NCI-H1092 treated with DMSO at 0.1 percent for 48 hours (cell line): ENCODE results near the gene ARAF.

ENCODE experiments used
- DNase-seq: peaks from one replicate; lab custom pipeline; 2025; lab: John Stamatoyannopoulos, UW

Gene ARAF

DNA sequence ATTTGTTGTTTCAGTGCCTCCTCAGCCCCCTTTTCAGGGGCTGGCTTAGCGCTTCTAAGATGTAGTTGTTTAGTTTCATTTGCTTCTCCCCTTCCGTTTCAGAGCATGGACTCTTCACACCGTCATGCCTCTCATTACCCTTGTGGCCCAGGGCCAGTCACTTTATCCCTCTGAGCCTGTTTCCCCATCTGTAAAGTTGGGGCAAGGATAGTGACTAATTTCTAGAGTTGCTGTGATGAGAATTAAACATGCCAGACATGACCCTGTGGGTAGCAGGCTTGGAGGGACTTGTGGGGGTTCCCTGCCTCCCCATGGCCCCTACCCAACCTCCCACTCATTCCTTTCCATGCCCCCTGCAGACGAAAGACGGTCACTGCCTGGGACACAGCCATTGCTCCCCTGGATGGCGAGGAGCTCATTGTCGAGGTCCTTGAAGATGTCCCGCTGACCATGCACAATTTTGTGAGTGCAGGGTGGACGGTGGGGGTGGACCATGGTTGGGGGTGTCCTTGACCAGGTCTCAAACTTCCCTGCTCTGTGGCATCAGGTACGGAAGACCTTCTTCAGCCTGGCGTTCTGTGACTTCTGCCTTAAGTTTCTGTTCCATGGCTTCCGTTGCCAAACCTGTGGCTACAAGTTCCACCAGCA lies 3.6 kb downstream of the ARAF start:
- DNase-seq = no peak

DNA sequence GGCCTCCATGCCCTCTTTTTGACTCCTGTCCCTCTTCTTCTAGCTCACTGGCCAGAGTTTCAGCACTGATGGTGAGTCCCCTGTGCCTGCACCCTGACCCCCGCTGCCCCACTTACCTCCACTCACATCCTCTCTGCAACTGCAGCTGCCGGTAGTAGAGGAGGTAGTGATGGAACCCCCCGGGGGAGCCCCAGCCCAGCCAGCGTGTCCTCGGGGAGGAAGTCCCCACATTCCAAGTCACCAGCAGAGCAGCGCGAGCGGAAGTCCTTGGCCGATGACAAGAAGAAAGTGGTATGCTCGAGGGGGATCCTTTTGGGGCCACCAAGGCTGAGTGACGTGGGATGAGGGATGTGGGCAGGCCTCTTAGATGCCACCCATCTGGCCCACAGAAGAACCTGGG lies 5.8 kb downstream of the ARAF start:
- DNase-seq = no peak

DNA sequence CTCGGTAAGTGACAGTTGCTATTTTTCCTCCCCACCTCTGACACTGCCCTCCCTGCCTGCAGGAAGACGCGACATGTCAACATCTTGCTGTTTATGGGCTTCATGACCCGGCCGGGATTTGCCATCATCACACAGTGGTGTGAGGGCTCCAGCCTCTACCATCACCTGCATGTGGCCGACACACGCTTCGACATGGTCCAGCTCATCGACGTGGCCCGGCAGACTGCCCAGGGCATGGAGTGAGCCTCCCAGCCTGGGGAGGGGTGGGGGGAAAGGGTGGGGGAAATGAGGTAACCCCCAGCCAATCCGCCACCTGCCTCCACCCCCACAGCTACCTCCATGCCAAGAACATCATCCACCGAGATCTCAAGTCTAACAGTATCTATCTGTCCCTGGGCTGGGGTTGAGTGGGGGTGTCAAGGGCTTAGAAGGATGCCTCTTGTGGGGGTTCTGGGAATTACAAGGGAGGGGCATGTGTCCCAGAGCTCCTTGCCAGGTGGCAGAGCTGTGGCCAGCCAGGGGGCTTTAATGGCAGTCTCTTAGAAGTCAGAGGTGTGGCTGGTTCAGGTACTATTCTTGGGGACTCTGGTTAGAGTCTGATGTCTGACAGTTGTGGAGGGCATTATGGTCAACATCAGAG lies 7.8 kb downstream of the ARAF start:
- DNase-seq = no peak

DNA sequence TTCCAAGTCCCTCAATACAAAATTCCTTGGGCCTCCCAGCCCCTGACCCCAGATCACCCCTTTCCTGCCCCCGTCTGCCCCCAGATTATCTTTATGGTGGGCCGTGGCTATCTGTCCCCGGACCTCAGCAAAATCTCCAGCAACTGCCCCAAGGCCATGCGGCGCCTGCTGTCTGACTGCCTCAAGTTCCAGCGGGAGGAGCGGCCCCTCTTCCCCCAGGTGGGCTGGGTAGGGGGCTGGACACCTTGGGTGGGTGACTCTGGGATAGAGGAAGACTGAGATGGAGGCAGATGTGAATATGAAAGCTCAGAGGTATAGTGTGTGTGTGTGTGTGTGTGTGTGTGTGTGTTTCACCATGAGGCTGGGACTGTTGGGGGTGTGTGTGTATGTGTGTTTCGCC lies 9.8 kb downstream of the ARAF start:
- DNase-seq = no peak

DNA sequence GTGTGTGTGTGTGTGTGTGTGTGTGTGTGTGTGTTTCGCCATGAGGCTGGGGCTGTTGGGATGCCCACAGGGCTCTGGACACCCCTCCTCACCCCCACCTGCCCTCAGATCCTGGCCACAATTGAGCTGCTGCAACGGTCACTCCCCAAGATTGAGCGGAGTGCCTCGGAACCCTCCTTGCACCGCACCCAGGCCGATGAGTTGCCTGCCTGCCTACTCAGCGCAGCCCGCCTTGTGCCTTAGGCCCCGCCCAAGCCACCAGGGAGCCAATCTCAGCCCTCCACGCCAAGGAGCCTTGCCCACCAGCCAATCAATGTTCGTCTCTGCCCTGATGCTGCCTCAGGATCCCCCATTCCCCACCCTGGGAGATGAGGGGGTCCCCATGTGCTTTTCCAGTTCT lies 10.2 kb downstream of the ARAF start:
- no peak for DNase-seq

DNA sequence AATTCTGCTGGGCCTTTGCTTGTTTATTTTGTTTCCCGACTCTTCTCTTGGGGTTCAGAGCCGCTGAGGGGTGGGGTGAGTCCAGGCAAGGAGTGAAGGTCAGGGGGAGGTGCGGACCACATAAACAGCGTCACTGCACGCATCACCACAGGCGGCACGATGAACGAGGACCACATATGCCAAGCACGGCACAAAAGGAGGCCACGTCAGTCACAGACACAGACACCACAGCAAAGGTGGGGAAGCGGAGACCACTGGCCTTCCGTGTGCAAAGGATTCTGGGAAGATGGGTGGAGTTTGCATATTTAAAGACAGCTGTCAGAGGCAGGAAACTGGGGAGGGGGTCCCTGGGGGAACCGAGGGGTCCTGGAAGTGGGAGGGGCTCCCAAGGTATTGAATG lies 10.9 kb downstream of the ARAF start:
- no peak for DNase-seq

DNA sequence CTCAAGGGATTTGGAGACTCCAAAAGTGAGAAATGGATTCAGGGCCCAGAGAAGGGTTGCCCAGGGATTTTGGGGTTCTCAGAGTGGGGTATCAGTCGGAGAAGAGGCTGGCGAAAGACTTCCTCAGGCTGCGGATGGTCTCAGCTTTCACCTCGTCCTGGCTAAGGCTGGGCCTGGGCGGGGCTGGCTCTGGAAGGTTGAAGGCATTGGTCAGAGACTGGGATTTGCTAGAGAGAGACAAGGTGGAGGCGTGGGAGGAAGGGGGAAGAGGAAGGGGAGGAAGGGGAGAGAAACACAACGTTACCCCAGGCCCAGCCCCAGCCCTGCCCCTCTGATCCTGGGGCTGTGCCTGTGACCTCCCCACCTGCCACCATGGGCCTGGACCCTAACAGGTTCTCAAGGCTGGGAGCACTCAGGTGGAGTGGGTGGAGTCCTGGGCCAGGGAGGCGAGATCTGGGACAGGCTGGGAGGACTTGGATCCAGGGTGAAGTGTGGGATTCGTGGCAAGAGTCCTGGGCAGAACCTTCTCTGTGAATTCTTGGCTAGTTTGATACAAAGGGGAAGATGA lies 11.9 kb downstream of the ARAF start:
- no peak for DNase-seq

DNA sequence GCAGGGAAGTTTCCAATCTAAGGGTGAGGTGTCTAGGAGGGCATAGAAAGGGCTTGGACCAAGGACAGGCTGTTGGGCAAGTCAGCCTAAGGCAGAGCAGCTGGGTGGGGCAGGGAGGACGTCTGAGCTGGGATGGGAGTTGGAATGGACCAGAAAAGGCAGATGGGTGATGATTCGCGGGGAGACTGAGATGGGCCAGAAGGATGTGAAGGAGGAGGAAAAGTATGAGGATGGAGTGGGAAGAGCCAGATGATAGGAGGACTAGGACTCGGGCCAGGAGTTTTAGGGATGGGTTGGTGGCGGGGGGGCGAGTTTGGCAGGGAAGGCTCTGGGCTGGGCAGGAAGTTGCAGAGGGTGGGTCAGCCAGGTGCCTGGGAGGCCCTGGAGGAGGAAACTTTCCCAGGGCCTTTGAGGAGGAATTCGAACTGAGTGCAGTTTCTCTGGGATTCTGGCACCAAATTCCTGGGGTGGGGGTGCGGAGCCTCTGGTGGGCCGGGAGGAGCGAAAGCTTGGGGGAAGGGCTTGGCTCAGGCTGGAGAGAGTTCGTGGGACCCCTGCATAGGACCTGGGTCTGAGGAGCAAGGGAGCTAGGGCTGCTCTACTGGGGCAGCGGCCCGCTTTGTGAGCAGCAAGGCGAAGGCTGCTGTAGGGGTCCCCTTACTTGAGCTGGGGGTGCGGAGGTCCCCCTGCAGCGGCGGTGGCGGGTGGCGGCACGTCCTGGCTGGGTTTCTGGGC lies 12.5 kb downstream of the ARAF start:
- DNase-seq = no peak

DNA sequence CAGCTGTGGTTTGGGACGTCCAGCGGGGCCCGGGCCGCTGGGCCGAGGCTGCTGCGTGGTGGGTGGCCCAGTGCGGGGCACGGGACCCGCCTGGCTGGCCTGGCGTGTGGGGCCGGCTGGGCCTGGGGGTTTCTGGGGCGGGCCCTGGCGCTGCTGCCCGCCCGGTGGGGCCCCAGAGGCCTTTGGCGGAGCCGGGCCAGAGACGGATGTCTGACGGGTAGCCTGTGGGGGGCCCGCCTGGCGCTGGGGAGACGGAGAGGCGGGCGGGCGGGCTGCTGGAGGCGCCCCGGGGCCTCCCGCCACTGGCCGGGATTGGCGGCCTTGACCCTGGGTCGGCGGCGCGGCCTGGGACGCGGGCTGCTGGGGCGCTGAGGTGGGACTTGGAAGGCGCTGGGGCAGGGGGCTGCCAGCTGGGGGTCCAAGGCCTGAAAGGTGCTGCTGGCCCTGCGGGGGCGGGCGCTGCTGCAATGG lies 13.1 kb downstream of the ARAF start:
- DNase-seq = no peak

DNA sequence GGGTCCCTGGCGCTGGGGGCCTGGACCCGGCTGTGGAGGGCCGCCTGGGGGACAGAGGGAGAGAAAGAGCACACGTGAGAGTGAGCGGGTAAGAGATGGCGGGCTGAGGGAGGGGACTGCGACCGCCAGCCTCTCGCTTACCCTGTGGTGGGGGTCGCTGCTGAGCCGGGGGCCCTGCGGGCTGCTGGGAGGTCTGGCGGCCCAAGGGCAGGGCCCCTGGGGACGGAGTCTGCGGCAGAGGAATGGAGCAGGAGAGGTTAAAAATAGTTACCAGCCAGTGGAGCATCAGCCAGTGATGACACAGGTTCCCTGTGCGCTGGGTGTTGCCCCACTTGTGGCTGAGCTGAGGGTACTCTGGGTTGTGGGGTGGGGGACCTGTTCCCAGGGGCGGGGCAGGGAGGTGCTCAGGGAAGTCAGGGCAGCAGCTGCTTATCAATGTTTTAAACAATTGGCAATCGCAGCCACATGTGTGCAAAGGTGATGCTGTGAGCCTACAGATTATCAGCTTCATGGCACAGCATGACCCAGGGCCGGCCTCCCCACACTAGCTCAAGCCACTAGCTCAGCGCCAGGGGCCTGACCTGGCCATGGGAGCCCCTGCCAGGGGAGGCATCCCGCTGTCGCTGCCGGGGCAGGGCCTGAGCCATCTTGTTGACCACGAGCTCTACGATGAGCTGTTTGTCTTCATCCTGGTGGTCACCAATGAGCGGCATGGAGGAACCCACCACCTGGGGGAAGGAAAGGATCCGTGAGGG lies 13.7 kb downstream of the ARAF start:
- no peak for DNase-seq

DNA sequence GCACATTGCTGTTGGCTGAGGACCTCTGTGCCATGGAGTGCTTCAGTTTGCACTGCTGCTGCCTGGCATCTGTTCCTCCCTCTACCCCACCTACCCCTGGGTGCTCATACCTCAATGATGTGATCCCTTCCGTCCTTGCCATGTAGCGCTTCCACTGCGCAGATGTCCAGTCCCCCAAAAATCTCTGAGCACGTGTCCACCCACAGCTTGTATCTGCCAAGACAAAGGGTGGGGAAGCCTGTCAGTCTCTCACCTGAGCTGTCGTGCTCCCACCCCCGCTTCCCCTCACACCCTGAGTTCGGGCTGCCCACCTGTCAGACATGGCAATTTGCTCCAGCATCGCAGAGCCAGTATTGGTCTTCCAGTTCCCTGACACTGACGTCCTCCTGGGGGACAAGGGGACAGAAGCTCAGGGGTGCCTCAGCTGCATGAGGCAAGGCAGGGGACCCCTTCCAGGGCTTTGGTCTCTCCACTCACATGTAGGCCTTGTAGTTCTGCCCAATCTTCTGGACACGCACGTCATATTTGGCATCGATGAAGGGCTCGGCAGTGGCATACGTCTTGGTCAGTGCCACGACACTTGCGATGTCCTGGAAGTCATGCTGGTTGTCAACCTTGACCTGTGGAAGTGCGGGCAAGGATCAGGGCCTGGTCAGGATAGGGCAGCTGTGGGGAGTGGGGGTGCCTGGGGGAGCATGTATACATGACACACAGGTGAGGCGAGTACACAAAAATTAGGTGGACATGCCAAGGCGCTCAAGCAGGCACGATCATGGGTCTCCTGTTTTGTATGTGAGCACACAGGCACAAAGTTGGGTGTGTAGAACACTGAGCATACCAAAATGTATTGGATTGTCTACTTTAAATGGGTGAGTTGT lies 15.3 kb downstream of the ARAF start:
- DNase-seq = no peak

DNA sequence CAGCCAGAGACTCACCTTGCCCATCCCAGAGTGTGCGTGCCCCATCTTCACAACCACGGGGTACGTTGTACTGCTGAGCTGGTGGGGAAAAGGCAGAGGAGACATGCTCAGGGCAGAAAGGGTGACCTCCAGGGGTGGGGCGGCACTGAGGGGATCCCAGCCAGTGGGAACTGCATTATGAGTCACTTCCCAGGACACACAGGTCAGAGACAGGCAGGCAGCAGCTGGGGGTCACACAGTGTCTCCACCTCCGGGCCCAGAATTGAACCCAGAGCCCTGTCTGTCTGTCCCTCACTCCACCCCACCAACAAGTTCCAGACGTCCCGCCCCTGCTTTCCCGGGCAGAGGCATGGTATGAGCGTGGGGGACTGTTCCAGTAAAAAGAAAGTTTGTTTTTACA lies 16.4 kb downstream of the ARAF start:
- no peak for DNase-seq

DNA sequence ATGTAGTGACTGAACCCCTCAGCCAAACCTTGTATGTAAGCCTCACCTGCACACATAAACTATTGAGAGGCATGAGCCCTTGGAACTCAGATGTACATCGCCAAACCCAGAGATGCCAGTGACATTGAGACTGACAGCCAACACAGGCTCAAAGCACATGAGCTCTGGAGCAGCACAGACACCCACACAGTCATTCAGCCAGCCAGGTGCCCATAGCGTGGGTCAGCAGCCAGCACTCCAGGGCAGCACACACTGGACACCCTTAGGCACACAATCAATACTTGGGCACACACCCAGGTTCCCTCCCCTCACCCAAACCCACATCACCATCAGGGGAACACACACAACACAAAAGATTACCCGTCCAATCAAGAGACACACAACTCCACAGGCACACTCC lies 16.9 kb downstream of the ARAF start:
- DNase-seq = no peak

DNA sequence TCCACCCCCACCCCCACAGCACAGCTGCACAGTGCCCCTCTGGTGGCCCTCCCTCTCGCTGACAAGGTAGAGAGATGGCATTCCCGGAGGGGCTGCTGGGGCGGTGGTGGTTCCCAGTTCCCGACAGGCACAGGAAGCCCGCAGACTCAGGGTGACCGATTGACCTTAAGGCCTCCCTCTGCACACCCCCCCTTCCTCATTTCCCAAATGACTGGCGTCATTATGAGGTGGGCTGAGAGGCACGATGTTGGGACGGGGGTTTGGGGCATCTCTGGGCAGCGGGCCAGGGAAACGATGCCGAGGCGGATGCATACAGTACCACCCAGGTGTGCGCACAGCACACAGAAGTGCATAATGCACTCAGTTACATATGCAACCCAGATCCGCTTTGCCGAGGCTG lies 17.7 kb downstream of the ARAF start:
- no peak for DNase-seq

DNA sequence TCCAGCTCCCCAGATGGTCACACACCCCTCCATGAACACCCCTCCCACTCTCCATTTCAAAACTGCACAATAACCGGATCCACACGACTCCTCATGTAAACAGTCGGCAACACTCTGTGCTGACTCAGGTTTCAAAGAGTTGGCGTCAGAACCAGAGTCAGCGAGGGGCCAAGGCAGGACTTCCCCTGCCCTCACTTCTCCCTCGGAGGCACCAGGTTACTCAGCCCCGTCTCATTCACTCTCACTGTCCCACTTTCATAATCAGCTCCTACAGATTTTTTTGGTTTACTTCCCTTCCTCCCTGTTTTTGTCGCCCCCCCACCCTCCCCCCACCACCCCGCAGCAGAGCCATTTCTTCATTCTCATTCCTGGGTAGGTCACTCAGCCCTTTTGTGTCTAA lies 18.5 kb downstream of the ARAF start:
- DNase-seq = no peak

DNA sequence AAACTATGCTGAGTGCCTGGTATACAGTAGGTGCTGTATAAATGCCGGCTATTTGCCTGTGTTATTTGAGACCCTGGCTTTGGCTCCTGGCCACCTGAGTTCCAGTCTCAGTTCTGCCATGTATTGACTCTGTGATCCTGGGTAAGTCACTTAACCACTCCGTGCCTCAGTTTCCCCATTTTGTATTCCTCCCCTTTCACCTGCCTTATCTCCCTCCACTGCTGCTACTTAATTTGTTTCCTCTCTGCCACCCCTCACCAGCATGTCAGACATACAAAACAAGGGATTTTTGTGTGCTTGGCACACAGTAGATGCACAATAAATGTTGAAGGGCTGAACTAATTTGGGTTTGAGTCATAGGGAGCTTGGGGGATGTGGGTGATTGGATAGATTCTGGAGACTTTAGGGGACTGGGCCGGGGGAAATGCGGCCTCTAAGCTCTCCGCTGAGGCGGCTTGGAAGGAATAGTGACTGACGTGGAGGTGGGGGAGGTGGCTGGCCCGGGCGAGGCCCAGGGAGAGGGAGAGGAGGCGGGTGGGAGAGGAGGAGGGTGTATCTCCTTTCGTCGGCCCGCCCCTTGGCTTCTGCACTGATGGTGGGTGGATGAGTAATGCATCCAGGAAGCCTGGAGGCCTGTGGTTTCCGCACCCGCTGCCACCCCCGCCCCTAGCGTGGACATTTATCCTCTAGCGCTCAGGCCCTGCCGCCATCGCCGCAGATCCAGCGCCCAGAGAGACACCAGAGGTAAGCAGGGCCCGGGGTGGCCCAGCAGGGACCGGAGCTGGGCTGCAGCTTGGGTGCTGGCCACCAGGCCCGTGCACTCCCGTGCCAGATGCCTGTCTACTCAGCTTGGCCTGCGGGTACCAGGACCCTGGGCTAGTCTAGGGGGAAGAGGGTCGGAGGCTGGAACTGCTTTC lies 21.0 kb downstream of the ARAF start, which contains the start of gene TIMP1:
TSS of gene TIMP1 (plus strand) at position 706 of the 917 bp plus-strand sequence. CDS start 980 bp downstream, outside the sequence.
- DNase-seq = no peak

DNA sequence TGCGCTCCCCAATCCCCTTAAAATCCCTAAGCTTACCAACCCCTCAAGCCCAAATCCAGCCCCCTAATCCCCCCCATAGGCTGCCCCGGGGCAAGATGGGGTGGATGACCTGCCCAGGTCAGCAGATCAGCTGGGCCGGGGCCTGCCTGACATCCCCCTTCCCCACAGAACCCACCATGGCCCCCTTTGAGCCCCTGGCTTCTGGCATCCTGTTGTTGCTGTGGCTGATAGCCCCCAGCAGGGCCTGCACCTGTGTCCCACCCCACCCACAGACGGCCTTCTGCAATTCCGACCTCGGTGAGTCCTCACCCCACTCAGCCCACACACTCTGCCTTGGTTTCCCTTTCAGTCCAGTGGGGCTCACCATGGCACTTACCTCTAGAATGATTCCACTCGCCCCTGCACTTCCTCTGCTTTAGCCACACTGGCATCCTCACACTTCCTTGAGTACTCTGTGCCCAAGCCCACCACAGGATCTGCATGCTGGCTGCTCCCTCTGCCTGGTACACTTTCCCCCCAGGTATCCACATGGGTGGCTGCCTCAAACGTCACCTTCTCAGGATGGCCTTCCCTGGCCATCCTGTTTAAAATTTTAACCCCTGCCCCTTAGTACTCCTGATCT lies 22.3 kb downstream of the ARAF start:
- DNase-seq = no peak

DNA sequence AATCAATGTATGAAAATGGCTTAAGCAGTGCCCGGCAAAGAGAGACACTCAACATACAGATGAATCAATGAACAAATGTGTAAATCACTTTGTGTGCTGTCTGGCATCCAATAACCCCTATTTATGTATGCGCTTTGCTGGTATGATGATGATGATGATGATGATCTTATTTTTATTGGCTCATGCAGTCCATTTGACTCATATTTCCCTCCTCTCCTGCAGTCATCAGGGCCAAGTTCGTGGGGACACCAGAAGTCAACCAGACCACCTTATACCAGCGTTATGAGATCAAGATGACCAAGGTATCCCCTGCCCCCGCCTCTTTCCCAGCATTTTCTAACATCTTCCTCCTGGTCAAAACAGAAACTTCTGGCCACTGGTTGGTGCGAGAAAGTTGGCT lies 23.7 kb downstream of the ARAF start:
- DNase-seq = no peak

DNA sequence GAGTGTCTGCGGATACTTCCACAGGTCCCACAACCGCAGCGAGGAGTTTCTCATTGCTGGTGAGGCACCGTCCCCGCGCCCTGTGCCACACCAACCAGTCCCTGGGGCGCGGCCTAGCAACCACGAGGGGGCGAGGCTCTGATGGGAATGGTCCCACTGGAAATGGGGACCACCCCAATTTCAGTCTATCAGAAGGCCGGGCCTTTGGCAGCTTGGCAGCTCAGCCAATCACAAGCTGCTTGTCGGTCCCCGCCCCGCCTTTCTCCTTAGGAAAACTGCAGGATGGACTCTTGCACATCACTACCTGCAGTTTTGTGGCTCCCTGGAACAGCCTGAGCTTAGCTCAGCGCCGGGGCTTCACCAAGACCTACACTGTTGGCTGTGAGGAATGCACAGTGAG lies 24.3 kb downstream of the ARAF start:
- no peak for DNase-seq
